Prostate gland (tissue), 2 donors: ENCODE measurements around the gene PAQR6.

ENCODE experiments used
- POLR2A ChIP-seq: fragments of 450-650 bp; IDR thresholded peaks from one replicate; pipeline ENCODE4 v1.6.1; 2016; ENCODE audit warnings: antibody characterized with exemption, mild to moderate bottlenecking
- TF ChIP-seq, protein P1 (sequence below), 4 experiments: fragments of 200-600 bp in 2 of 4; fragments of 450-650 bp in 2 of 4; sonication (generic) in 2 of 4; IDR thresholded peaks; 1 replicate in 3 of 4; 2 replicates in 1 of 4; pipeline ENCODE4 v1.5.1; 2016 to 2019; ENCODE audit warnings: antibody characterized with exemption in 4 of 4, mild to moderate bottlenecking in 2 of 4, moderate library complexity in 2 of 4

DNA sequence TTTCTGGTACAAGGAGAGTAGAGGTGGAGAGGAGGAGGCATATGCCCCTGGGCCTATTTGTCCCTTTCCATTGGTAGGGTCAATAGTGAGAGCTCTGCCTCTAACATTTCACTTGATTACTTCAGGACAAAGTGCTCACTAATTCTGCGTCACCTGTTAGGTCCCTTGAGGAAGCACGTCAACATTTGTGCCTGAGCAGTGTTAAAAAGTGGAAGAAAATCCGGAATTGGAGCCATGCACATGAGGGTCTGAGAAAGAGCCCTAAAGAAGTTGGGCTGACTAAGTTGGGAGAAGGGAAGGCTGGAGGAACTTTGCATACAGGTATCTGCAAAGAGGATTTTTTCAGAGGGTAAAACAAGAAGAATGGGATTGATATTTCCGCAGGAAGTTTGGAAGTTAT is 52.0 kb downstream of the PAQR6 start:
- TF ChIP-seq, protein P1, sequence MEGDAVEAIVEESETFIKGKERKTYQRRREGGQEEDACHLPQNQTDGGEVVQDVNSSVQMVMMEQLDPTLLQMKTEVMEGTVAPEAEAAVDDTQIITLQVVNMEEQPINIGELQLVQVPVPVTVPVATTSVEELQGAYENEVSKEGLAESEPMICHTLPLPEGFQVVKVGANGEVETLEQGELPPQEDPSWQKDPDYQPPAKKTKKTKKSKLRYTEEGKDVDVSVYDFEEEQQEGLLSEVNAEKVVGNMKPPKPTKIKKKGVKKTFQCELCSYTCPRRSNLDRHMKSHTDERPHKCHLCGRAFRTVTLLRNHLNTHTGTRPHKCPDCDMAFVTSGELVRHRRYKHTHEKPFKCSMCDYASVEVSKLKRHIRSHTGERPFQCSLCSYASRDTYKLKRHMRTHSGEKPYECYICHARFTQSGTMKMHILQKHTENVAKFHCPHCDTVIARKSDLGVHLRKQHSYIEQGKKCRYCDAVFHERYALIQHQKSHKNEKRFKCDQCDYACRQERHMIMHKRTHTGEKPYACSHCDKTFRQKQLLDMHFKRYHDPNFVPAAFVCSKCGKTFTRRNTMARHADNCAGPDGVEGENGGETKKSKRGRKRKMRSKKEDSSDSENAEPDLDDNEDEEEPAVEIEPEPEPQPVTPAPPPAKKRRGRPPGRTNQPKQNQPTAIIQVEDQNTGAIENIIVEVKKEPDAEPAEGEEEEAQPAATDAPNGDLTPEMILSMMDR (IDR thresholded peaks at IDR 0.05) = no peak
- no peak for TF ChIP-seq POLR2A
